ENCODE results near the gene C1QB.
"Not testable (repeated sequence)": the region's sequence is repeated elsewhere in the genome, so short reads cannot be mapped to it uniquely, and the experiment has no call there.

DNA sequence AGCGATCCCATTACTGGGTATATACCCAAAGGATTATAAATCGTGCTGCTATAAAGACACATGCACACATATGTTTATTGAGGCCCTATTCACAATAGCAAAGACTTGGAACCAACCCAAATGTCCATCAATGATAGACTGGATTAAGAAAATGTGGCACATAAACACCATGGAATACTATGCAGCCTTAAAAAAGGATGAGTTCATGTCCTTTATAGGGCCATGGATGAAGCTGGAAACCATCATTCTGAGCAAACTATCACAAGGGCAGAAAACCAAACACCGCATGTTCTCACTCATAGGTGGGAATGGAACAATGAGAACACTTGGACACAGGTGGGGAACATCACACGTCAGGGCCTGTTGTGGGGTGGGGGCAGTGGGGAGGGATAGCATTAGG, 53.1 kb downstream of the C1QB start:
- TF ChIP-seq, protein P1, sequence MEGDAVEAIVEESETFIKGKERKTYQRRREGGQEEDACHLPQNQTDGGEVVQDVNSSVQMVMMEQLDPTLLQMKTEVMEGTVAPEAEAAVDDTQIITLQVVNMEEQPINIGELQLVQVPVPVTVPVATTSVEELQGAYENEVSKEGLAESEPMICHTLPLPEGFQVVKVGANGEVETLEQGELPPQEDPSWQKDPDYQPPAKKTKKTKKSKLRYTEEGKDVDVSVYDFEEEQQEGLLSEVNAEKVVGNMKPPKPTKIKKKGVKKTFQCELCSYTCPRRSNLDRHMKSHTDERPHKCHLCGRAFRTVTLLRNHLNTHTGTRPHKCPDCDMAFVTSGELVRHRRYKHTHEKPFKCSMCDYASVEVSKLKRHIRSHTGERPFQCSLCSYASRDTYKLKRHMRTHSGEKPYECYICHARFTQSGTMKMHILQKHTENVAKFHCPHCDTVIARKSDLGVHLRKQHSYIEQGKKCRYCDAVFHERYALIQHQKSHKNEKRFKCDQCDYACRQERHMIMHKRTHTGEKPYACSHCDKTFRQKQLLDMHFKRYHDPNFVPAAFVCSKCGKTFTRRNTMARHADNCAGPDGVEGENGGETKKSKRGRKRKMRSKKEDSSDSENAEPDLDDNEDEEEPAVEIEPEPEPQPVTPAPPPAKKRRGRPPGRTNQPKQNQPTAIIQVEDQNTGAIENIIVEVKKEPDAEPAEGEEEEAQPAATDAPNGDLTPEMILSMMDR (conservative IDR thresholded peaks at IDR 0.05 in 1 of 2, IDR thresholded peaks at IDR 0.05 in 1 of 2; ENCODE audit: extremely low read depth in 1 of 2, insufficient read depth in 1 of 2, low read depth in 1 of 2, low read length in 2 of 2): not testable (repeated sequence)
- not testable (repeated sequence) for TF ChIP-seq EZH2 (IDR thresholded peaks at IDR 0.05; ENCODE audit: borderline replicate concordance, low read length)
